HEK293 (cell line): ENCODE results near the gene SLC36A3.

ENCODE experiments used
- CTCF ChIA-PET: fragments of 350-600 bp; formaldehyde crosslinking; extraction: SDS; loops from one replicate; lab custom pipeline; 2021; ENCODE audit warnings: antibody characterized with exemption; lab: Yijun Ruan, JAX
- POLR2A ChIA-PET: fragments of 300-600 bp; formaldehyde crosslinking; extraction: SDS; loops from one replicate; lab custom pipeline; 2020; ENCODE audit warnings: antibody characterized with exemption, inconsistent platforms; lab: Yijun Ruan, JAX
- H3K27ac ChIP-seq: fragments of 200-500 bp; sonication (Bioruptor generic); 2 replicates; pipeline ENCODE4 v1.5.1; 2014; ENCODE audit warnings: low read depth, low read length, control low read depth, inconsistent platforms; ENCODE audit errors: extremely low read depth
- H3K36me3 ChIP-seq, 2 experiments: fragments of 200-500 bp in 1 of 2; sonication (Bioruptor generic) in 1 of 2; 1 replicate in 1 of 2; 2 replicates in 1 of 2; pipeline ENCODE4 v1.5.1; 2014 to 2017; ENCODE audit warnings: inconsistent platforms in 2 of 2, low read length in 2 of 2; ENCODE audit not compliant: control insufficient read depth in 2 of 2, insufficient read depth in 1 of 2
- H3K4me1 ChIP-seq: fragments of 200-500 bp; sonication (Bioruptor generic); 2 replicates; pipeline ENCODE4 v1.5.1; 2014; ENCODE audit warnings: mild to moderate bottlenecking, low read length, inconsistent platforms; ENCODE audit not compliant: control insufficient read depth, insufficient read depth
- H3K4me3 ChIP-seq: 2 replicates; pipeline ENCODE4 v1.5.1; 2011; ENCODE audit warnings: low read depth, mild to moderate bottlenecking, control low read depth, low read length, moderate library complexity
- H3K9me3 ChIP-seq: fragments of 200-500 bp; sonication (Bioruptor generic); 2 replicates; pipeline ENCODE4 v1.5.1; 2014; ENCODE audit warnings: low read depth, low read length, inconsistent platforms; ENCODE audit not compliant: control insufficient read depth, insufficient read depth
- BCL6B ChIP-seq: fragments of 450-650 bp; formaldehyde crosslinking; IDR thresholded peaks from 2 replicates; pipeline ENCODE4 v1.5.1; 2017; ENCODE audit warnings: missing biosample characterization, missing genetic modification characterization
- EGR2 ChIP-seq: fragments of 450-650 bp; formaldehyde crosslinking; IDR thresholded peaks from 2 replicates; pipeline ENCODE4 v1.5.1; 2016; ENCODE audit warnings: low read depth, missing biosample characterization, missing genetic modification characterization
- GLI4 ChIP-seq: fragments of 450-650 bp; formaldehyde crosslinking; IDR thresholded peaks from 2 replicates; pipeline ENCODE4 v1.5.1; 2016; ENCODE audit warnings: missing biosample characterization, missing genetic modification characterization
- GLIS2 ChIP-seq: fragments of 450-650 bp; formaldehyde crosslinking; IDR thresholded peaks from 2 replicates; pipeline ENCODE4 v1.5.1; 2016; ENCODE audit warnings: missing biosample characterization, missing genetic modification characterization
- PRDM10 ChIP-seq: fragments of 450-650 bp; formaldehyde crosslinking; IDR thresholded peaks from 2 replicates; pipeline ENCODE4 v1.5.1; 2016; ENCODE audit warnings: missing biosample characterization, missing genetic modification characterization
- SCRT2 ChIP-seq: fragments of 450-650 bp; formaldehyde crosslinking; IDR thresholded peaks from 2 replicates; pipeline ENCODE4 v1.5.1; 2016; ENCODE audit warnings: missing biosample characterization, missing genetic modification characterization
- SETDB1 ChIP-seq: IDR thresholded peaks from one replicate; pipeline ENCODE4 v1.6.1; 2017; ENCODE audit warnings: mild to moderate bottlenecking, low read length, moderate library complexity, mixed read lengths; ENCODE audit not compliant: insufficient read length
- TRIM28 ChIP-seq: IDR thresholded peaks from 2 replicates; pipeline ENCODE4 v1.6.1; 2011; ENCODE audit warnings: low read length, control low read depth, borderline replicate concordance
- YY1 ChIP-seq: fragments of 450-650 bp; formaldehyde crosslinking; IDR thresholded peaks from 2 replicates; pipeline ENCODE4 v1.5.1; 2018; ENCODE audit warnings: missing biosample characterization, missing genetic modification characterization
- ZBTB10 ChIP-seq: fragments of 450-650 bp; formaldehyde crosslinking; IDR thresholded peaks from 2 replicates; pipeline ENCODE4 v1.5.1; 2016; ENCODE audit warnings: missing biosample characterization, missing genetic modification characterization
- ZFP41 ChIP-seq: fragments of 450-650 bp; formaldehyde crosslinking; IDR thresholded peaks from 2 replicates; pipeline ENCODE4 v1.5.1; 2016; ENCODE audit warnings: missing biosample characterization, missing genetic modification characterization, borderline replicate concordance
- ZNF138 ChIP-seq: fragments of 450-650 bp; formaldehyde crosslinking; IDR thresholded peaks from 2 replicates; pipeline ENCODE4 v1.5.1; 2016; ENCODE audit warnings: missing biosample characterization, missing genetic modification characterization, borderline replicate concordance
- ZNF148 ChIP-seq: fragments of 450-650 bp; formaldehyde crosslinking; IDR thresholded peaks from 2 replicates; pipeline ENCODE4 v1.5.0; 2017; ENCODE audit warnings: missing biosample characterization, missing genetic modification characterization, borderline replicate concordance
- ZNF184 ChIP-seq: fragments of 450-650 bp; IDR thresholded peaks from 2 replicates; pipeline ENCODE4 v1.5.1; 2018; ENCODE audit warnings: missing biosample characterization, mild to moderate bottlenecking, missing genetic modification characterization
- ZNF292 ChIP-seq: fragments of 450-650 bp; formaldehyde crosslinking; IDR thresholded peaks from 2 replicates; pipeline ENCODE4 v1.5.1; 2016; ENCODE audit warnings: low read depth, missing biosample characterization, missing genetic modification characterization, borderline replicate concordance
- ZNF324 ChIP-seq: fragments of 450-650 bp; formaldehyde crosslinking; IDR thresholded peaks from 2 replicates; pipeline ENCODE4 v1.5.1; 2016; ENCODE audit warnings: missing biosample characterization, missing genetic modification characterization
- ZNF398 ChIP-seq: fragments of 450-650 bp; formaldehyde crosslinking; IDR thresholded peaks from 2 replicates; pipeline ENCODE4 v1.5.1; 2017; ENCODE audit warnings: missing biosample characterization, missing genetic modification characterization
- ZNF433 ChIP-seq: fragments of 450-650 bp; formaldehyde crosslinking; IDR thresholded peaks from 2 replicates; pipeline ENCODE4 v1.5.1; 2016; ENCODE audit warnings: missing biosample characterization, missing genetic modification characterization, low read depth
- ZNF48 ChIP-seq: fragments of 450-650 bp; formaldehyde crosslinking; IDR thresholded peaks from 2 replicates; pipeline ENCODE4 v1.5.1; 2016; ENCODE audit warnings: missing biosample characterization, missing genetic modification characterization
- ZNF521 ChIP-seq: fragments of 450-650 bp; formaldehyde crosslinking; IDR thresholded peaks from 2 replicates; pipeline ENCODE4 v1.5.1; 2017; ENCODE audit warnings: missing biosample characterization, mild to moderate bottlenecking, missing genetic modification characterization
- ZNF629 ChIP-seq: fragments of 450-650 bp; formaldehyde crosslinking; IDR thresholded peaks from 2 replicates; pipeline ENCODE4 v1.5.1; 2017; ENCODE audit warnings: missing biosample characterization, missing genetic modification characterization
- ZNF747 ChIP-seq: fragments of 450-650 bp; formaldehyde crosslinking; IDR thresholded peaks from 2 replicates; pipeline ENCODE4 v1.5.1; 2016; ENCODE audit warnings: missing biosample characterization, missing genetic modification characterization
- ZNF843 ChIP-seq: fragments of 450-650 bp; formaldehyde crosslinking; IDR thresholded peaks from 2 replicates; pipeline ENCODE4 v1.5.1; 2016; ENCODE audit warnings: missing biosample characterization, missing genetic modification characterization
- ZXDB ChIP-seq: fragments of 450-650 bp; formaldehyde crosslinking; IDR thresholded peaks from 2 replicates; pipeline ENCODE4 v1.5.1; 2016; ENCODE audit warnings: missing biosample characterization, missing genetic modification characterization

SLC36A3 gene

GRCh38 chr5:151280443-151280842 is 23.1 kb downstream of the SLC36A3 start (continued):
- TF ChIP-seq SCRT2 (tag by site-specific recombination), result no peak
- no peak for TF ChIP-seq ZXDB (tag by site-specific recombination)
- TF ChIP-seq ZNF48, result no peak
- TF ChIP-seq ZNF138, result no peak
- no peak for TF ChIP-seq GLIS2 (tag by site-specific recombination)
- TF ChIP-seq ZNF747 (tag by site-specific recombination), result no peak

- TF ChIP-seq YY1 (tag by site-specific recombination) (no peak), TRIM28 (no peak), ZBTB10 (no peak), ZNF148 (tag by site-specific recombination) (no peak), ZNF433 (tag by site-specific recombination) (no peak), ZNF324 (tag by site-specific recombination) (no peak), GLI4 (no peak), ZNF521 (no peak)
- TF ChIP-seq, all 188 proteins: peak for 0
- Histone ChIP-seq H3K36me3 (no peaks in the 10 kb centered on the region), H3K9me3 (no peaks in the 10 kb centered on the region)
These were observed 24.7 kb downstream of the SLC36A3 start for GRCh38 chr5:151278845-151279244.

GRCh38 chr5:151275803-151276202 is 27.8 kb downstream of the SLC36A3 start:
- Histone ChIP-seq H3K9me3 (no peaks in the 10 kb centered on the region), H3K27ac (no peak overlapping the region), H3K4me3 (no peak overlapping the region), H3K4me1 (no peaks in the 10 kb centered on the region), H3K36me3 (no peaks in the 10 kb centered on the region)
- CTCF ChIA-PET, result interaction anchor here (0.6 to 1.2 kb wide), 3 partner anchors 22 to 160 kb away, joined by 3 read pairs; no protein-coding TSS in a partner anchor
- POLR2A ChIA-PET, result no interaction called here
- TF ChIP-seq ZNF398 (tag by site-specific recombination), result no peak
- TF ChIP-seq PRDM10, result no peak
- TF ChIP-seq ZNF843 (tag by site-specific recombination), result no peak
- TF ChIP-seq ZNF747 (tag by site-specific recombination), result no peak
- no peak for TF ChIP-seq ZFP41 (tag by site-specific recombination)
- no peak for TF ChIP-seq ZNF184
- TF ChIP-seq BCL6B (tag by site-specific recombination), result no peak
- TF ChIP-seq EGR2 (tag by site-specific recombination), result no peak
- no peak for TF ChIP-seq SETDB1
- no peak for TF ChIP-seq ZNF629 (tag by site-specific recombination)
- no peak for TF ChIP-seq ZNF292 (tag by site-specific recombination)

More at GRCh38 chr5:151278845-151279244, 24.7 kb downstream of the SLC36A3 start:
- Histone ChIP-seq H3K4me3 (no peak overlapping the region), H3K4me1 (no peaks in the 10 kb centered on the region), H3K27ac (no peak overlapping the region)
- CTCF ChIA-PET, result no interaction called here
- POLR2A ChIA-PET, result no interaction called here
